Kidney epithelial cell (primary cell): ENCODE measurements around the gene ACOT6. TPM values are rescaled to one million over a fixed set of nuclear protein-coding genes. Genes with fewer than 3 reads are reported as not detected.

Experiments
- DNase-seq: peaks from one replicate; pipeline ENCODE4 v3.0.0-alpha.2; 2010; ENCODE audit warnings: low read depth
- H3K27me3 ChIP-seq: 2 replicates; pipeline ENCODE4 v1.6.0; 2011; ENCODE audit warnings: low read length; ENCODE audit not compliant: control insufficient read depth, insufficient read depth
- H3K36me3 ChIP-seq: 2 replicates; pipeline ENCODE4 v1.5.1; 2011; ENCODE audit warnings: low read length; ENCODE audit not compliant: control insufficient read depth, insufficient read depth
- H3K4me3 ChIP-seq: 2 replicates; pipeline ENCODE4 v1.5.1; 2011; ENCODE audit warnings: low read depth, mild to moderate bottlenecking, control low read depth, low read length
- total RNA-seq: library from RNA; depleted of rRNA; stranded (reverse); fragments of >200 nt; gene quantifications from 2 replicates; pipeline ENCODE4 v1.2.3, GENCODE V29; 2015
- TF ChIP-seq, protein P1 (sequence below): IDR thresholded peaks from 2 replicates; pipeline ENCODE4 v1.5.1; 2011; ENCODE audit warnings: mild to moderate bottlenecking, moderate library complexity, low read length, control low read depth, inconsistent platforms; ENCODE audit not compliant: insufficient read depth, poor library complexity, severe bottlenecking

The ACOT6 gene
- total RNA-seq, 1 donor from 2014 or later, result not detected

DNA sequence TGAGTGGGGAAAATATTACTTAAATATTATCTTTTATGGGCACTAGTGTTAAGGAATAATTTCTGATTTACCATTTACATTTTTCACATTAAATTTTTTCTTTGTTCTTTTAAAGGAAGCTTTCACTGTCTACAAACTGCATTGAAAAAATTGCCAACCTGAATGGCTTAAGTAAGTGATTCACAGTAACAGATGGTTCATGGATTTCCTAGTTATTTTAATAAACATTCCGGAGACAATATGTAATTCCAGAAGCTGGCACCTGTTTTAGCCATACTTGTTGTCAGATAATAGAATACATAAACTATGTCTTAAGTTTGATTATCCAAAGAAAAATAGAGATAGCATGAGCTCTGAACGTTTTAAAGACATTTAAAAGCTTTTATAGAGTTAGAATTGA, 49.6 kb downstream of the ACOT6 start:
- Histone ChIP-seq H3K4me3 (no peak overlapping the region), H3K36me3 (no peaks in the 10 kb centered on the region), H3K27me3 (no peaks in the 10 kb centered on the region)
- no peak for DNase-seq
- TF ChIP-seq, protein P1, sequence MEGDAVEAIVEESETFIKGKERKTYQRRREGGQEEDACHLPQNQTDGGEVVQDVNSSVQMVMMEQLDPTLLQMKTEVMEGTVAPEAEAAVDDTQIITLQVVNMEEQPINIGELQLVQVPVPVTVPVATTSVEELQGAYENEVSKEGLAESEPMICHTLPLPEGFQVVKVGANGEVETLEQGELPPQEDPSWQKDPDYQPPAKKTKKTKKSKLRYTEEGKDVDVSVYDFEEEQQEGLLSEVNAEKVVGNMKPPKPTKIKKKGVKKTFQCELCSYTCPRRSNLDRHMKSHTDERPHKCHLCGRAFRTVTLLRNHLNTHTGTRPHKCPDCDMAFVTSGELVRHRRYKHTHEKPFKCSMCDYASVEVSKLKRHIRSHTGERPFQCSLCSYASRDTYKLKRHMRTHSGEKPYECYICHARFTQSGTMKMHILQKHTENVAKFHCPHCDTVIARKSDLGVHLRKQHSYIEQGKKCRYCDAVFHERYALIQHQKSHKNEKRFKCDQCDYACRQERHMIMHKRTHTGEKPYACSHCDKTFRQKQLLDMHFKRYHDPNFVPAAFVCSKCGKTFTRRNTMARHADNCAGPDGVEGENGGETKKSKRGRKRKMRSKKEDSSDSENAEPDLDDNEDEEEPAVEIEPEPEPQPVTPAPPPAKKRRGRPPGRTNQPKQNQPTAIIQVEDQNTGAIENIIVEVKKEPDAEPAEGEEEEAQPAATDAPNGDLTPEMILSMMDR, result no peak

DNA sequence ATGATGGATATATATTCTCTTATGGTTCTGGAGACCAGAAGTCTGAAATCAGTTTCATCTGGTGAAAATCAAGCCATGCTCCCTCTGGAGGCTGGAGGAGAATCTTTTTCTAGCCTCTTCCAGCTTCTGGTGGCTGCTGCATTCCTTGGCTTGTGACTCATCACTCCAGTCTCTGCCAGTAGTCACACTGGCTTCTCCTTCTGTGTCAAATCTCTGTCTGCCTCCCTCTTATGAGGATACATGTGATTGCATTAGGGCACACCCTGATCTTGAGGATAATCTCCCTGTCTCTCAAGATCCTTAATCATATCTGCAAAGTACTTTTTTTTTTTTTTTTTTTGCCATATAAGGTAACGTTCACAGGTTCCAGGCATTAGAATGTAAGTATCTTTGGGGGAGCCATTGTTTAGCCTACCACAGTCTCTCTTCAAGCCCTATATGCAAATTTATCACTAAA, 50.2 kb downstream of the ACOT6 start:
- DNase-seq, result peak; percentile 82
- Histone ChIP-seq H3K36me3 (no peaks in the 10 kb centered on the region), H3K4me3 (no peak overlapping the region), H3K27me3 (no peaks in the 10 kb centered on the region)
- TF ChIP-seq, protein P1, result peak; percentile 57

DNA sequence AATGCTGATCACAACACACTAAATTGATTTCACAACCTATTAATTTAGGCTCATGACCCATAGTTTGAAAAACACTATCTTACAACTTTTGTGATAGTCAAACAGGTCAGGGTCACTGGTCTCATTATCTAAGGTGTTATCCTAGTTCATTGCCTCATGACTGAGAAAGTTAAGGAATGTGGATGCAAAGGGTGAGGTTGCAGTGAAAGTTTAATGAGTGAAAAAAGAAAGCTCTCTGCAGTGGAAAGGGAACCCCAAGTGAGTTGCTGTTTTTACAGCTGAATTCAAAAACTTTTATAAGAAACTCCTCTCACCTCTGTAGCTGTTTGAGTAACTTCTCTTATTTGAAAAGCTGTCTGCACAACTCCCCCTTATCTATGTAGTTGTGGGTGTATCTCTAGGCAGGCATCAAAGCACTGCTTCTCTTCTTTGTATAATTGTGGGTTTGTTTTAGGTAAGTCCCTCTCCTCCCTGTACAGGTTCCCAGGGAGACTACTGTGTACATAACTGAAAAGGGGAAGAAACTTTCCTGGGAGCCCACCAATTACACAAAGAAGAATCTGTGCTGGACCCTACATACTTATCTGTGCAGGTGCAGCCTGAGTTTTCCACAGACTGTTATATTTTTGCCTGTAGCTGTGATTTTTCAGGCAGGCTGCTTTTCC, 51.4 kb downstream of the ACOT6 start:
- TF ChIP-seq, protein P1, result no peak
- Histone ChIP-seq H3K4me3 (no peak overlapping the region), H3K27me3 (no peaks in the 10 kb centered on the region), H3K36me3 (no peaks in the 10 kb centered on the region)
- DNase-seq, result no peak

DNA sequence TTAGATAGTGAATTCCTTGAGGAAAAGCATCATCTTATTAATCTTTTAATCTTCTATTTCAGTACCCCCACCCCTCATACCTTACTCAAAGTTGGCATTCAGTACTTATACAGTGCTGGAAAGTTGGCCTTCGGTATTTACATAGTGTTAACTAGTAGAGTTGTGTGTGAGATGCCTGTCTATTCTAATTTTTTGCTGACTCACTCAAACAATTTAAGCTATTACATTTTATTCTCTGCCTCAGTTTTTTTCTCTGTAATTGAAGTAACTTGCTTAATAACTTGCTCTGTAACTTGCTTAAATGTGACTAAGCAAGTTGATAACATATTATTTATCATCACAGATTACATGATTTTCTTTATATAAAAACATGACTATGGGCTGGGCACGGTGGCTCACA, 52.8 kb downstream of the ACOT6 start:
- TF ChIP-seq, protein P1, result no peak
- Histone ChIP-seq H3K27me3 (no peaks in the 10 kb centered on the region), H3K4me3 (no peak overlapping the region), H3K36me3 (no peaks in the 10 kb centered on the region)
- DNase-seq, result no peak

DNA sequence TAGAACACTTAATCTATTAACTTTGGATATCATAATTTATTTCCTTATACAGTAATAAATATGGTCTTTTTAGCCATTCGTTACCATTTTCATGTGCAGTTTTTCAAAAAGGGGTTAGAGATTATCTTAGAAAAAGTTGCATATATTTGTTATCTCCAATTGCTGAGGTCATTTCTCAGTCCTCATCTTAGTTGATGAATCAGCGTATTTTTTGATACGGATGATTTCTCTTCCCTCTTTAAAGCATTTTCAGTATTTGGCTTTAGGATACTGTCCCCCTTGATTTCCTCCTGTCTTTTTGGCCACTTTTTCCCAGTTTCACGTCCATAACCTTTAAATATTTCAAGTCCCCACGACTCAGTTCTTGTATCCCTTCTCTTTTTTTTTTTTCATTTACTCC, 54.3 kb downstream of the ACOT6 start:
- no peaks in the 10 kb centered on the region for H3K27me3 ChIP-seq
- no peaks in the 10 kb centered on the region for H3K36me3 ChIP-seq
- H3K4me3 ChIP-seq, result no peak overlapping the region
- no peak for DNase-seq
- TF ChIP-seq, protein P1, result no peak

DNA sequence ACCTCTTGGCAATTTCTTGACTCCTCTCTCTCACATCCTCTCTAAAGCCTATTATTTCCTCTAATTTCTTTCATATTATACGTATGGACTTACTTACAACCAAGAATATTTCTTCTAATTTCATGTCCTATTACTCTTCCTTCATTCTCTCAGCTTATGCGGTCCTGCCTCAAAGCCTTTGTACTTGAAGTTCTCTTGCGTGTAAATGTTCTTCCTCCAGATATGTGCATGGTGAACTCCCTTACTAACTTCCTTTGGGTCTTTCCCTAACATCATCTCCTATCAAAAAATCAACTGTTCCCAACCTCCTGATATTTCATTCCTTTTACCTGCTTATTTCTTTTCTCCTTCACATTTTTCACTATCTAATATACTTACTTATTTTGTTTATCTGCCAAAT, 55.5 kb downstream of the ACOT6 start:
- Histone ChIP-seq H3K36me3 (no peaks in the 10 kb centered on the region), H3K4me3 (no peak overlapping the region), H3K27me3 (no peaks in the 10 kb centered on the region)
- TF ChIP-seq, protein P1, result no peak
- no peak for DNase-seq
